K562 (cell line): Measurements from ENCODE around the gene MYLK2. TPM values are rescaled to one million over a fixed set of nuclear protein-coding genes. Genes with fewer than 3 reads are reported as not detected.

ENCODE experiments used
- REST ChIP-seq, 2 experiments: fragments of 450-650 bp; formaldehyde crosslinking in 1 of 2; IDR thresholded peaks; 2 replicates each; pipeline versions ENCODE4 v1.4.0 to v1.6.1; 2014 to 2020; ENCODE audit warnings: mild to moderate bottlenecking in 2 of 2, borderline replicate concordance in 1 of 2, low read depth in 1 of 2
- polyA plus RNA-seq, 8 experiments: library from polyadenylated mRNA; depleted of rRNA in 4 of 8; stranded (reverse) in 5 of 8; unstranded in 3 of 8; fragments of >200 nt; fragmentation: Nextera tagmentation in 2 of 8; fragmentation: Illumina TruSeq in 1 of 8; extraction: Ambion mirVana in 2 of 8; extraction: Trizol in 1 of 8; gene quantifications; 2 replicates each; pipeline versions ENCODE4 v1.2.1 to v1.2.3, GENCODE V29; 2011 to 2014; ENCODE audit warnings: inconsistent platforms in 1 of 8, missing spikeins in 1 of 8
- total RNA-seq, 7 experiments: library from RNA; depleted of rRNA in 6 of 7; stranded (reverse); fragments of >200 nt in 6 of 7; fragmentation: Illumina TruSeq in 2 of 7; extraction: Trizol in 2 of 7; gene quantifications; 2 replicates each; pipeline versions ENCODE4 v1.2.1 to v1.2.3, GENCODE V29; 2011 to 2021; ENCODE audit warnings: low replicate concordance in 1 of 7
- TF ChIP-seq, protein P1 (sequence below): IDR thresholded peaks from 2 replicates; pipeline ENCODE4 v1.6.1; 2014; ENCODE audit warnings: antibody characterized with exemption

MYLK2 gene
- total and polyA plus RNA-seq, 9 of the 15 experiments (the other 6 are each of a cell fraction or from before 2014, with no cell fraction given) = 0.07 to 0.53 (median 0.18) TPM; not detected in 2

DNA sequence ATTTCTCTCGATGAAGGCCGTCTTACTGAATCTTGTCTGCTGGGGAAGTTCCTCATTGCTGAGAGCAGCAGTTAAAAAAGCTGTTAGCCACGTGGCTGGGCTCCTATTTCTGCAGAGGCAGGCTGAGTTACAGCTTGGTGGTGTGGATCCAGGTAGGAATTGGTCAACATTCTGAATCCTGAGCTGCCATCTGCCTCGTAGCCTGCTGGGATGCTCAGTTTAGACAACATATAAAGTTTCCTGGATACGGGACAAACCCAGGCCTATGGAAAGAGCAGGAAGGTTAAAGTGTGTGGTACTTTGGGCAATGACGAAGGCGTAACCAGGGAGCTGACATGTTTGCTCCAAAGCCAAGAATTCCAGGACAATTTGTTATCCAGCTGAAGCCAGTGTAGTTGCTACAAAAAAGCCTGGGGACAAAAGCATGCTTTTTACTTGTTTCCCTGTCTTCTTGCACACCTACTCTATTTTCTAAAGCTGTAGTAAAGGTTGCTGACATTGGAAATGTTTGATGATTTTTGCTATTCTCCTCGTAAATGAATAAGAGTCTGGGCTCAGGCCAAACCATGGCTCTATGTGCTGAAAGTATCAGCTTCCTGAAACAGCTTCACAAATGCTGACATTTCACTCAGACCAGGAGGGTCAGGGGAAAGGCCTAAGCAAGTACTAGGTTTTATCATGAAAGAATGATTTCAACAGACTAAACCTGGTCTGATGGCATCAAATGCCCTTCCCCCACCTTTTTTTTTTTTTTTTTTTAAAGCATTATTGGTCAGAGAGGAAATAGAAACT is 12.4 kb upstream of the MYLK2 start (continued):
- TF ChIP-seq, protein P1, sequence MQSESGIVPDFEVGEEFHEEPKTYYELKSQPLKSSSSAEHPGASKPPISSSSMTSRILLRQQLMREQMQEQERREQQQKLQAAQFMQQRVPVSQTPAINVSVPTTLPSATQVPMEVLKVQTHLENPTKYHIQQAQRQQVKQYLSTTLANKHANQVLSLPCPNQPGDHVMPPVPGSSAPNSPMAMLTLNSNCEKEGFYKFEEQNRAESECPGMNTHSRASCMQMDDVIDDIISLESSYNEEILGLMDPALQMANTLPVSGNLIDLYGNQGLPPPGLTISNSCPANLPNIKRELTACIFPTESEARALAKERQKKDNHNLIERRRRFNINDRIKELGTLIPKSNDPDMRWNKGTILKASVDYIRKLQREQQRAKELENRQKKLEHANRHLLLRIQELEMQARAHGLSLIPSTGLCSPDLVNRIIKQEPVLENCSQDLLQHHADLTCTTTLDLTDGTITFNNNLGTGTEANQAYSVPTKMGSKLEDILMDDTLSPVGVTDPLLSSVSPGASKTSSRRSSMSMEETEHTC = no peak
- TF ChIP-seq REST (IDR thresholded peaks at IDR 0.05; ENCODE audit: borderline replicate concordance) = no peak
- no peak for TF ChIP-seq REST (CRISPR knock-in tag; IDR thresholded peaks at IDR 0.05; ENCODE audit: low read depth)
